Measurements from ENCODE around the gene MTUS2.

The MTUS2 gene

DNA sequence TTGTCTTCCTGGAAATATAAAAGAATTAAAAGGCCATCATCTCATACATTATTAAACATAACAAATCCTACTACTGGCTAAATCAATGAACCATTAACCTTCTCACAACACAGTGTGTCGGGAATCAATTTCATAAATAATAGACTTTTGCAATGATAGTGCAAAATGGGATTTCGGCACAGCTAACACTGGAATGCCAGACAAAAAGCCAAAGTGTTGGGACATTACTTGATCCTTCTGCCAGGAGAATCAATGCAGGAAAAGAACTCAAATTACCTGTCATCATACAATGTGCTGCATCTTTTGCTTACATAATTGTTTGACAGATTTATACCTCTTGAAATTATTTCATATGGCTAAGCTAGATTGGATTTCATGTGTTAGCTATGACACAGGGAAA is 334.3 kb downstream of the MTUS2 start:
- no peak for DNase-seq (ENCODE audit: low spot score)
- TF ChIP-seq, protein P1, sequence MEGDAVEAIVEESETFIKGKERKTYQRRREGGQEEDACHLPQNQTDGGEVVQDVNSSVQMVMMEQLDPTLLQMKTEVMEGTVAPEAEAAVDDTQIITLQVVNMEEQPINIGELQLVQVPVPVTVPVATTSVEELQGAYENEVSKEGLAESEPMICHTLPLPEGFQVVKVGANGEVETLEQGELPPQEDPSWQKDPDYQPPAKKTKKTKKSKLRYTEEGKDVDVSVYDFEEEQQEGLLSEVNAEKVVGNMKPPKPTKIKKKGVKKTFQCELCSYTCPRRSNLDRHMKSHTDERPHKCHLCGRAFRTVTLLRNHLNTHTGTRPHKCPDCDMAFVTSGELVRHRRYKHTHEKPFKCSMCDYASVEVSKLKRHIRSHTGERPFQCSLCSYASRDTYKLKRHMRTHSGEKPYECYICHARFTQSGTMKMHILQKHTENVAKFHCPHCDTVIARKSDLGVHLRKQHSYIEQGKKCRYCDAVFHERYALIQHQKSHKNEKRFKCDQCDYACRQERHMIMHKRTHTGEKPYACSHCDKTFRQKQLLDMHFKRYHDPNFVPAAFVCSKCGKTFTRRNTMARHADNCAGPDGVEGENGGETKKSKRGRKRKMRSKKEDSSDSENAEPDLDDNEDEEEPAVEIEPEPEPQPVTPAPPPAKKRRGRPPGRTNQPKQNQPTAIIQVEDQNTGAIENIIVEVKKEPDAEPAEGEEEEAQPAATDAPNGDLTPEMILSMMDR (IDR thresholded peaks at IDR 0.05; ENCODE audit: extremely low read depth, missing control alignments), result no peak

DNA sequence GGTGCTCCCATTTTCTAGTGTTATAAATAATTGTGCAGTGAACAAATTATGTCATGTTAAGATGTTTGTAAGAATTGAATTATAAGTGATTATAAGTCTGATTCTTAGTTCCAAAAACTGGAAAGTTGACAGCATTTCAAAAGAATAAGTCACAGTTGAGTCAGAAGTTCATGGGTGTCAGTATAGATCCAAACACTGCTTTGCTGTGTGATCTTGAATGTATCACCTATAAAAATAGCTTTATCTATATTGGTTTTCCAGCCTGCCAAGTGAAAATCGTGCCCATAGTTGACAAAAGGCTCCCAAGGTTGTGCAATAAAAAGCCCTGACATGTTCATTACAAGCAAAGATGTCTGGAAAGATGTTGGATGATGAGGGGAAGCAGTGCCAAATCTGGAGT is 336.0 kb downstream of the MTUS2 start:
- no peak for DNase-seq (ENCODE audit: low spot score)
- TF ChIP-seq, protein P1 (IDR thresholded peaks at IDR 0.05; ENCODE audit: extremely low read depth, missing control alignments), result no peak

DNA sequence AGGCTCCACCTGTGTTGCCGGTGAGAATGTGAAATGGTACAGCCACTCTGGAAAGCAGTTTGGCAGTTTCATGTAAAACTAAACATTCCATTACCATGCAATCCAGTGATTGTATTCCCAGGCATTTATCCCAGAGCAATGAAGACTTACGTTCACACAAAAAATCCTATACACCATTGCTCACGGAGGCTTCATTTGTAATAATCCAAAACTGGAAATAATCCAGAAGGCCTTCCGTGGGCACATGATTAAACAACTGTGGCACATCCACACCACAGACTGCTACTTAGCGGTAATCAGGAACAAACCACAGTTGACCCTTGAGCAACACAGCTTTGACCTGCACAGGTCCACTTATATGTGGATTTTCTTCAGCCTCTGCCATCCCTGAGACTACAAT is 339.7 kb downstream of the MTUS2 start:
- TF ChIP-seq, protein P1 (IDR thresholded peaks at IDR 0.05; ENCODE audit: extremely low read depth, missing control alignments), result no peak
- DNase-seq (ENCODE audit: low spot score), result no peak

DNA sequence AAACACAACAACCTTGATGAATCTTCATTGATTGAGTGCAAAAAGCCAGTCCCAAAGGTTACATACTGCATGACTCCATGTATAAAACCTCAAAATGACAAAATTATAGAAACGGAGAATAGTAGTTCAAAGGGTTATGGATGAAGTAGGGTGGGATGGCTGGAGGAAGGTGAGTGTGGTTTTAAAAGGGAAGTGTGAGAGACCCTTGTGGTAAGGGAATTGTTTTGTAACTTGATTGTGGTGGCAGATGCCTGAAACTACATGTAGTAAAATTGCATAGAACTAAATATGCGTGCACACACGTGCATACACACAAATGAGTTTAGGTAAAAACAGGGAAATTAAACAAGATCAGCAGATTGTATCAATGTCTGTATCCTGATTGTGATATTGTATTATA is 340.7 kb downstream of the MTUS2 start:
- TF ChIP-seq, protein P1 (IDR thresholded peaks at IDR 0.05; ENCODE audit: extremely low read depth, missing control alignments), result no peak
- DNase-seq (ENCODE audit: low spot score), result no peak

DNA sequence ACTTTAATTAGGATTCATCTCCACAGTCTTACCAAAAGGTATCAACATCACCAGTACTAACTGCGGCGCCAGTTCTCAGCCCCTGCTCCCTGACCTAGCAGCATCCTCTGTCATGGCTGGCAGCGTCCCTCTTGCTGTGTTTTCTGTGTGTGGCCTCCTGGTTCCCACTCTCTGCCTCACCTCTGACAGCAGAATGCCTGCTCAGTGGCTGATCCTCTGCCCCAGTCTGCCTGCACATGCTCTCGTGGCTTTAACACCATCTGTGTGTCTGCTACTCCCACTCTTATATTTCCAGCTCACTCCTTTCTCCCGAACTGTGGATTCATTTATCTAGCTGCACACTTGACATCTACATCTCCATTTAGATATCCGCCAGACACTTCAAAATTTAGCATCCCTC is 341.5 kb downstream of the MTUS2 start:
- TF ChIP-seq, protein P1 (IDR thresholded peaks at IDR 0.05; ENCODE audit: extremely low read depth, missing control alignments), result no peak
- DNase-seq (ENCODE audit: low spot score), result no peak

DNA sequence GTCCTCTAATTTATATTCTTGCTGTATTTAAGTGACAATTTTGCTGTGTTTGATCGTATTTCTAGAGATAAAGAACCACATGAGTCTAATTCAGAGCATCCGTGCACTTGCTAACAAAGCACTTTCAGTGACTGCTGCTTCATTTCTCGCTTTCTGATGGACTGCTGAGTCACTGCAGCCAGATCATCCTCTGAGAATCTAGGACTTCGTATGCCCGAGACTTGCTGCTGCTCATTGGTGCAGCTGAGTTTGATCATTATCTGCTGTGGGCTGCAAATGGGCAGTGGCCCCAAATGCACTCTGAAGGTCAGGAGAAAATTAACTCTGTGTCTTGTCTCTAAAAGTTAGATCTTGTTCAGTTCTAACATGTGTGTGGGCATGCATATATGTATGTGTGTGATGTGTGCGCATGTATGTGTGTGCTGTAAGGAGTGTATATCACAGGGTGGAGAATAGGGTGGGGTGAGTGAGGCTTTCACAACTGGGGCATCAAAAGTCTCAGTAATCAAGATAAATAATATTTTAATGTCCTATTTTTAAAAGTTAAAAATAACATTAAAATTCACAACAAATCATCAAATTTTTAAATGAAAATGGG is 342.6 kb downstream of the MTUS2 start:
- TF ChIP-seq, protein P1 (IDR thresholded peaks at IDR 0.05; ENCODE audit: extremely low read depth, missing control alignments), result no peak
- DNase-seq (ENCODE audit: low spot score), result no peak

DNA sequence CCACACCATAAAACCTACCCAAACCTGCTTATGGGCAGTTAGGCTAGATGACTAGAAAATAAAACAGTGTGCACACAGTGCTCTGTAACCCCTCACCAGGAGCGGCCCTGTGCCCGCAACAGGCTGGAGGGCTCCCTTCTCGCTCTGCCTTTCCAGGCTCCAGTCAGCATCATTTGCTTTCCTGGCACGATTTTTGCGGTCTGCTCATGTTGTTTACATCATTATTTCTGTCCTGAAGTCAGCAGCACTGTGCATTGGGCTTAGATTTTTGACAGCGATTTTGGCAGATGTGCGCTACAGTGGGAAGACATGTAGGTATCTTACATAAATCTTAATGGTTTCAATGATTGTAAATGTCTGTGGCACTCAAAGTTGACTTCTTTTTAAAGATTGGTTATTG is 344.0 kb downstream of the MTUS2 start:
- DNase-seq (ENCODE audit: low spot score), result no peak
- TF ChIP-seq, protein P1 (IDR thresholded peaks at IDR 0.05; ENCODE audit: extremely low read depth, missing control alignments), result no peak
